A549 (cell line): Measurements from ENCODE around the gene DAB2IP. TPM values are rescaled to one million over a fixed set of nuclear protein-coding genes. Genes with fewer than 3 reads are reported as not detected.

ENCODE experiments used
- ATAC-seq, 2 experiments: fragments of 200-7000 bp in 1 of 2; fragments of >200 bp in 1 of 2; cut with Nextera tagmentation in 1 of 2; cut with Tn5 transposase in 1 of 2; 3 replicates each; pipeline versions ENCODE4 v1.8.0 to v1.9.1; 2018 to 2020; ENCODE audit warnings: mild to moderate bottlenecking in 1 of 2, moderate library complexity in 1 of 2
- CTCF ChIA-PET: fragments of 300-600 bp; sonication (Branson Sonifier 250); formaldehyde crosslinking; extraction: SDS; loops from one replicate; lab custom pipeline; 2021; ENCODE audit warnings: antibody characterized with exemption, inconsistent platforms; lab: Yijun Ruan, JAX
- POLR2A ChIA-PET: fragments of 350-600 bp; formaldehyde crosslinking; extraction: SDS; loops from one replicate; lab custom pipeline; 2021; ENCODE audit warnings: antibody characterized with exemption, inconsistent platforms; lab: Yijun Ruan, JAX
- DNase-seq, 2 experiments: peaks; one replicate each; pipeline versions ENCODE4 v3.0.0 to v3.0.0-alpha.2; 2011 to 2016; ENCODE audit warnings: low read depth in 1 of 2, low spot score in 1 of 2
- FAIRE-seq: peaks from 2 replicates; lab custom pipeline; 2011; peaks lifted over from hg19 to GRCh38; lab: Jason Lieb, UNC
- H3K27ac ChIP-seq, 2 experiments: fragments of >200 bp; sonication (Bioruptor Twin); formaldehyde crosslinking; 3 replicates each; pipeline ENCODE4 v1.5.1; 2016 to 2017
- H3K4me1 ChIP-seq: fragments of >200 bp; sonication (Bioruptor Twin); formaldehyde crosslinking; 3 replicates; pipeline ENCODE4 v1.6.1; 2016
- H3K4me2 ChIP-seq: fragments of >200 bp; sonication (Bioruptor Twin); formaldehyde crosslinking; 3 replicates; pipeline ENCODE4 v1.6.1; 2016
- H3K4me3 ChIP-seq: fragments of >200 bp; sonication (Bioruptor Twin); formaldehyde crosslinking; 3 replicates; pipeline ENCODE4 v1.5.1; 2016
- H3K9me3 ChIP-seq: fragments of >200 bp; sonication (Bioruptor Twin); formaldehyde crosslinking; 3 replicates; pipeline ENCODE4 v1.6.1; 2016
- BHLHE40 ChIP-seq: IDR thresholded peaks from 2 replicates; pipeline ENCODE4 v1.6.1; 2012; ENCODE audit warnings: low read depth, low read length, inconsistent platforms
- CBX8 ChIP-seq: fragments of 200-600 bp; sonication (generic); IDR thresholded peaks from 2 replicates; pipeline ENCODE4 v1.6.1; 2016
- EHF ChIP-seq: fragments of 250-450 bp; sonication (Bioruptor Pico); IDR thresholded peaks from 2 replicates; pipeline ENCODE4 v1.5.0; 2020; ENCODE audit warnings: mild to moderate bottlenecking
- EHMT2 ChIP-seq: fragments of 200-600 bp; sonication (generic); IDR thresholded peaks from 2 replicates; pipeline ENCODE4 v1.6.1; 2016; ENCODE audit warnings: antibody characterized with exemption, low read depth, mild to moderate bottlenecking, moderate library complexity
- ESRRA ChIP-seq: fragments of 150-350 bp; IDR thresholded peaks from 2 replicates; pipeline ENCODE4 v1.6.1; 2014; ENCODE audit warnings: mild to moderate bottlenecking, low read length, borderline replicate concordance
- HEYL ChIP-seq: fragments of 250-450 bp; sonication (Bioruptor Pico); IDR thresholded peaks from 2 replicates; pipeline ENCODE4 v1.8.0; 2021; ENCODE audit warnings: mild to moderate bottlenecking, moderate library complexity
- JUN ChIP-seq, 2 experiments: fragments of >200 bp; sonication (Bioruptor Twin); formaldehyde crosslinking; IDR thresholded peaks; 2 replicates in 1 of 2; 3 replicates in 1 of 2; pipeline ENCODE4 v1.6.1; 2016 to 2017
- JUNB ChIP-seq: fragments of >200 bp; sonication (Bioruptor Twin); formaldehyde crosslinking; IDR thresholded peaks from 2 replicates; pipeline ENCODE4 v1.6.1; 2016
- KDM1A ChIP-seq: fragments of 200-600 bp; sonication (generic); IDR thresholded peaks from 2 replicates; pipeline ENCODE4 v1.6.1; 2016; ENCODE audit warnings: low read depth, mild to moderate bottlenecking
- KDM5A ChIP-seq: fragments of 200-600 bp; sonication (generic); IDR thresholded peaks from 2 replicates; pipeline ENCODE4 v1.6.1; 2016; ENCODE audit warnings: antibody characterized with exemption, mild to moderate bottlenecking
- MAZ ChIP-seq: fragments of 150-350 bp; IDR thresholded peaks from 2 replicates; pipeline ENCODE4 v1.6.1; 2014; ENCODE audit warnings: antibody characterized with exemption, low read depth, low read length, borderline replicate concordance
- POLR2A ChIP-seq: IDR thresholded peaks from 2 replicates; pipeline ENCODE4 v1.6.1; 2012; ENCODE audit warnings: mild to moderate bottlenecking, low read length
- POLR2AphosphoS2 ChIP-seq: conservative IDR thresholded peaks from 2 replicates; pipeline ENCODE4 v1.6.1; 2012; ENCODE audit warnings: low read length, improper control_type of control experiment, inconsistent platforms
- RAD21 ChIP-seq, 2 experiments: fragments of >200 bp in 1 of 2; sonication (Bioruptor Twin) in 1 of 2; formaldehyde crosslinking in 1 of 2; IDR thresholded peaks in 1 of 2; conservative IDR thresholded peaks in 1 of 2; 2 replicates in 1 of 2; 3 replicates in 1 of 2; pipeline ENCODE4 v1.6.1; 2012 to 2018; ENCODE audit warnings: inconsistent platforms in 1 of 2
- RFX5 ChIP-seq: fragments of 450-650 bp; IDR thresholded peaks from 2 replicates; pipeline ENCODE4 v1.7.1; 2014; ENCODE audit warnings: antibody characterized with exemption, mild to moderate bottlenecking, moderate library complexity
- SMC3 ChIP-seq: fragments of >200 bp; sonication (Bioruptor Twin); formaldehyde crosslinking; IDR thresholded peaks from 3 replicates; pipeline ENCODE4 v1.6.1; 2018; ENCODE audit warnings: inconsistent platforms
- TFCP2L1 ChIP-seq: fragments of 250-450 bp; sonication (Bioruptor Pico); IDR thresholded peaks from 2 replicates; pipeline ENCODE4 v1.5.0; 2021; ENCODE audit warnings: mild to moderate bottlenecking
- ZC3H11A ChIP-seq: fragments of 450-650 bp; IDR thresholded peaks from 2 replicates; pipeline ENCODE4 v1.6.1; 2014; ENCODE audit warnings: antibody characterized with exemption, mild to moderate bottlenecking
- ZFP36 ChIP-seq: fragments of 450-650 bp; IDR thresholded peaks from 2 replicates; pipeline ENCODE4 v1.6.1; 2014; ENCODE audit warnings: borderline replicate concordance; ENCODE audit not compliant: partially characterized antibody
- WGBS: methylation state at CpG from one replicate; pipeline ENCODE4 v1.1.6; 2017; ENCODE audit errors: missing lambda C conversion rate; 5-methylcytosine and 5-hydroxymethylcytosine counted together
- polyA plus RNA-seq, 4 experiments: library from polyadenylated mRNA; depleted of rRNA in 3 of 4; stranded (reverse); fragments of >200 nt; fragmentation: RNase III in 1 of 4; extraction: RNeasy Plus Mini Kit Qiagen cat#74134 plus additional on column Dnase treatment in 1 of 4; gene quantifications; 2 replicates in 3 of 4; 3 replicates in 1 of 4; pipeline ENCODE4 v1.2.3, GENCODE V29; 2011 to 2017
- TF ChIP-seq, protein P1 (sequence below): IDR thresholded peaks from 2 replicates; pipeline ENCODE4 v1.6.1; 2012
- TF ChIP-seq, protein P2 (sequence below): fragments of 250-450 bp; sonication (Bioruptor Pico); IDR thresholded peaks from 2 replicates; pipeline ENCODE4 v1.5.0; 2020; ENCODE audit warnings: low read depth, mild to moderate bottlenecking, moderate library complexity
- TF ChIP-seq, protein P3 (sequence below): fragments of 250-450 bp; sonication (Bioruptor Pico); IDR thresholded peaks from 2 replicates; pipeline ENCODE4 v1.5.0; 2021; ENCODE audit warnings: mild to moderate bottlenecking, moderate library complexity, borderline replicate concordance
- TF ChIP-seq, protein P4 (sequence below): fragments of >200 bp; sonication (Bioruptor Twin); formaldehyde crosslinking; IDR thresholded peaks from 2 replicates; pipeline ENCODE4 v1.6.1; 2016

Gene DAB2IP
- polyA plus RNA-seq, 2 of the 4 experiments (the other 2 are of a cell fraction), result 9.7 to 13.9 TPM

DNA sequence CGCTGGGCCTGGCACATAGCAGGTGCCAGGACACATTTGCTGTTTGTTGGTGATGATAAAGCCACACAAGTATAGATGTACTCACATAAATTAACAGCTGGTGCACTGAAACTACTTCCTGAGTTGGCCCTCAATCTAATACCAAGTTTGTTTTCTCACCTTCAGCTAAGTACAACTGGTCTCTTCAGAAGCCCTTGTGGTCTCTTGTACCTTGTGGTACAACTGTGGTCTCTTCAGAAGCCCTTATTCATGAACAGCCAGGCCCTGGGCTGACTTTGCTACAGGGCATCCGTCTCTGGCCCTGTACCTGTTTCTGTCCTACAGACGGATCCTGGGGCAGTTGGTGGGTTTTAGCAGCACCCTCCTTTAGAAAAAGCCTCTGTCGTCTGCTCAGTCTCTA, 81.5 kb downstream of the DAB2IP start:
- Histone ChIP-seq H3K4me2 (no peak overlapping the region), H3K9me3 (no peaks in the 10 kb centered on the region), H3K27ac (no peak overlapping the region), H3K4me3 (no peak overlapping the region), H3K4me1 (peaks cover 31% of the 10 kb centered on the region)
- FAIRE-seq (no peak), ATAC-seq (no peak), DNase-seq (no peak)
- TF ChIP-seq, protein P1, sequence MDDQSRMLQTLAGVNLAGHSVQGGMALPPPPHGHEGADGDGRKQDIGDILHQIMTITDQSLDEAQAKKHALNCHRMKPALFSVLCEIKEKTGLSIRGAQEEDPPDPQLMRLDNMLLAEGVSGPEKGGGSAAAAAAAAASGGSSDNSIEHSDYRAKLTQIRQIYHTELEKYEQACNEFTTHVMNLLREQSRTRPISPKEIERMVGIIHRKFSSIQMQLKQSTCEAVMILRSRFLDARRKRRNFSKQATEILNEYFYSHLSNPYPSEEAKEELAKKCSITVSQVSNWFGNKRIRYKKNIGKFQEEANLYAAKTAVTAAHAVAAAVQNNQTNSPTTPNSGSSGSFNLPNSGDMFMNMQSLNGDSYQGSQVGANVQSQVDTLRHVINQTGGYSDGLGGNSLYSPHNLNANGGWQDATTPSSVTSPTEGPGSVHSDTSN, result no peak
- TF ChIP-seq EHF (CRISPR knock-in tag) (no peak), JUN (IDR thresholded peaks at IDR 0.05) (no peak), CBX8 (no peak), BHLHE40 (no peak), POLR2A (no peak), HEYL (CRISPR knock-in tag) (no peak), ESRRA (no peak), RFX5 (no peak), POLR2AphosphoS2 (no peak), TFCP2L1 (CRISPR knock-in tag) (no peak), EHMT2 (no peak), ZC3H11A (no peak), JUNB (no peak), RAD21 (conservative IDR thresholded peaks at IDR 0.05 in 1 of 2, IDR thresholded peaks at IDR 0.05 in 1 of 2) (no peak), SMC3 (no peak), KDM1A (no peak)
- TF ChIP-seq, protein P2, sequence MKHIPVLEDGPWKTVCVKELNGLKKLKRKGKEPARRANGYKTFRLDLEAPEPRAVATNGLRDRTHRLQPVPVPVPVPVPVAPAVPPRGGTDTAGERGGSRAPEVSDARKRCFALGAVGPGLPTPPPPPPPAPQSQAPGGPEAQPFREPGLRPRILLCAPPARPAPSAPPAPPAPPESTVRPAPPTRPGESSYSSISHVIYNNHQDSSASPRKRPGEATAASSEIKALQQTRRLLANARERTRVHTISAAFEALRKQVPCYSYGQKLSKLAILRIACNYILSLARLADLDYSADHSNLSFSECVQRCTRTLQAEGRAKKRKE (CRISPR knock-in tag), result no peak
- TF ChIP-seq, protein P3, sequence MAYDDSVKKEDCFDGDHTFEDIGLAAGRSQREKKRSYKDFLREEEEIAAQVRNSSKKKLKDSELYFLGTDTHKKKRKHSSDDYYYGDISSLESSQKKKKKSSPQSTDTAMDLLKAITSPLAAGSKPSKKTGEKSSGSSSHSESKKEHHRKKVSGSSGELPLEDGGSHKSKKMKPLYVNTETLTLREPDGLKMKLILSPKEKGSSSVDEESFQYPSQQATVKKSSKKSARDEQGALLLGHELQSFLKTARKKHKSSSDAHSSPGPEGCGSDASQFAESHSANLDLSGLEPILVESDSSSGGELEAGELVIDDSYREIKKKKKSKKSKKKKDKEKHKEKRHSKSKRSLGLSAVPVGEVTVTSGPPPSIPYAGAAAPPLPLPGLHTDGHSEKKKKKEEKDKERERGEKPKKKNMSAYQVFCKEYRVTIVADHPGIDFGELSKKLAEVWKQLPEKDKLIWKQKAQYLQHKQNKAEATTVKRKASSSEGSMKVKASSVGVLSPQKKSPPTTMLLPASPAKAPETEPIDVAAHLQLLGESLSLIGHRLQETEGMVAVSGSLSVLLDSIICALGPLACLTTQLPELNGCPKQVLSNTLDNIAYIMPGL, result no peak
- TF ChIP-seq, protein P4, sequence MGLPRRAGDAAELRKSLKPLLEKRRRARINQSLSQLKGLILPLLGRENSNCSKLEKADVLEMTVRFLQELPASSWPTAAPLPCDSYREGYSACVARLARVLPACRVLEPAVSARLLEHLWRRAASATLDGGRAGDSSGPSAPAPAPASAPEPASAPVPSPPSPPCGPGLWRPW, result no peak
- 80% methylated on average over 4 of the region's 4 CpGs for WGBS
- CTCF ChIA-PET, result interaction anchor here (0.6 to 2.8 kb wide), 13 partner anchors 10 to 425 kb away, joined by 3 to 20 read pairs (median 3); no protein-coding TSS in a partner anchor
- POLR2A ChIA-PET, result no interaction called here

DNA sequence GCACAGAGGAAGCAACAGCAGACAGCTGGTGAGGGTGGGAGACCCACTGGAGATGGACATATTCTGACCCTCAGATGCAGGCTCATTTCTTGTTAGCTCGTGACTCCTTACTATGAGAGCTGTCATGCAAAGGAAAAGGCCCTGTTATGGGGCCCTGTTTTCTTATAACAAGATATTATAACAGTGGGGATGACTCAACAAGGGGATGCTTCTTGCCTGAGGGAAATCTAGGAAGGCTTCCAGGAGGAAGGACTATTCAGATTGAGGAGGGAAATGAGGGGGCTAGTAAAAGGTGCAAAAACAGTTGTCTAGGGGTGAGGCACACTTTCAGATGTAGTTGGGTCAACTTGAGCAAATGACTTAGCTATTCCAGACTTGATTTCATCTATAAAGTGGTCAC, 83.0 kb downstream of the DAB2IP start:
- POLR2A ChIA-PET, result interaction anchor here (1.4 kb wide), 1 partner anchor 9 kb away, joined by 6 read pairs; no protein-coding TSS in a partner anchor
- WGBS, result 87% methylated on average over 1 of the region's 1 CpG
- H3K4me3 ChIP-seq, result no peak overlapping the region
- no peak for FAIRE-seq
- TF ChIP-seq KDM5A, result no peak
- no peak for TF ChIP-seq MAZ
- peak; percentile 6 for TF ChIP-seq ZFP36
- DNase-seq, result no peak
- peak overlapping the region in 1 of 2 experiments; percentile 80; a peak in 2 of 6 replicates for H3K27ac ChIP-seq
- ATAC-seq, result no peak
- H3K4me1 ChIP-seq, result peaks cover 38% of the 10 kb centered on the region
- CTCF ChIA-PET, result interaction anchor here (0.7 to 3.4 kb wide), 29 partner anchors 9 to 576 kb away, joined by 3 to 32 read pairs (median 4); no protein-coding TSS in a partner anchor
- peak overlapping the region; percentile 72; the same call in 1 of the 3 replicates for H3K4me2 ChIP-seq
- no peaks in the 10 kb centered on the region for H3K9me3 ChIP-seq
